ENCODE measurements around the gene CTNNBIP1.
"Not testable (repeated sequence)": the region's sequence is repeated elsewhere in the genome, so short reads cannot be mapped to it uniquely, and the experiment has no call there.

The CTNNBIP1 gene

DNA sequence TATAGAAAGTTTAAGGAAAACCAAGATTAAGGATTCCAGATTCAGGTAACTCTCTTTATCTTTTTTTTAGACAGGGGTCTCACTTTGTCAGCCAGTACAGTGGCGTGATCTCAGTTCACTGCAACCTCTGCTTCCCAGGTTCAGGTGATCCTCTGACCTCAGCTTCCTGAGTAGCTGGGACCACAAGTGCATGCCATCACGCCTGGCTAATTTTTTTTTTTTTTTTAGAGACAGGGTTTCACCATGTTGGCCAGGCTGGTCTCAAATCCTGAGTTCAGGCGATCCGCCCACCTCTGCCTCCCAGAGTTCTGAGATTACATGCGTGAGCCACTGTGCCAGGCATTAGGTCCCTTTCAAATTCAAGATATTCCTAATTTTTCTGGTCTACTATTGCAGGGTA is 17.2 kb upstream of the CTNNBIP1 start:
- TF ChIP-seq, protein P1, sequence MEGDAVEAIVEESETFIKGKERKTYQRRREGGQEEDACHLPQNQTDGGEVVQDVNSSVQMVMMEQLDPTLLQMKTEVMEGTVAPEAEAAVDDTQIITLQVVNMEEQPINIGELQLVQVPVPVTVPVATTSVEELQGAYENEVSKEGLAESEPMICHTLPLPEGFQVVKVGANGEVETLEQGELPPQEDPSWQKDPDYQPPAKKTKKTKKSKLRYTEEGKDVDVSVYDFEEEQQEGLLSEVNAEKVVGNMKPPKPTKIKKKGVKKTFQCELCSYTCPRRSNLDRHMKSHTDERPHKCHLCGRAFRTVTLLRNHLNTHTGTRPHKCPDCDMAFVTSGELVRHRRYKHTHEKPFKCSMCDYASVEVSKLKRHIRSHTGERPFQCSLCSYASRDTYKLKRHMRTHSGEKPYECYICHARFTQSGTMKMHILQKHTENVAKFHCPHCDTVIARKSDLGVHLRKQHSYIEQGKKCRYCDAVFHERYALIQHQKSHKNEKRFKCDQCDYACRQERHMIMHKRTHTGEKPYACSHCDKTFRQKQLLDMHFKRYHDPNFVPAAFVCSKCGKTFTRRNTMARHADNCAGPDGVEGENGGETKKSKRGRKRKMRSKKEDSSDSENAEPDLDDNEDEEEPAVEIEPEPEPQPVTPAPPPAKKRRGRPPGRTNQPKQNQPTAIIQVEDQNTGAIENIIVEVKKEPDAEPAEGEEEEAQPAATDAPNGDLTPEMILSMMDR (IDR thresholded peaks at IDR 0.05; ENCODE audit: low read depth, low read length, missing control alignments), result no peak
- no peak for DNase-seq (ENCODE audit: low read depth)
- H3K4me3 ChIP-seq (ENCODE audit: low read depth, low read length), result no peak overlapping the region

DNA sequence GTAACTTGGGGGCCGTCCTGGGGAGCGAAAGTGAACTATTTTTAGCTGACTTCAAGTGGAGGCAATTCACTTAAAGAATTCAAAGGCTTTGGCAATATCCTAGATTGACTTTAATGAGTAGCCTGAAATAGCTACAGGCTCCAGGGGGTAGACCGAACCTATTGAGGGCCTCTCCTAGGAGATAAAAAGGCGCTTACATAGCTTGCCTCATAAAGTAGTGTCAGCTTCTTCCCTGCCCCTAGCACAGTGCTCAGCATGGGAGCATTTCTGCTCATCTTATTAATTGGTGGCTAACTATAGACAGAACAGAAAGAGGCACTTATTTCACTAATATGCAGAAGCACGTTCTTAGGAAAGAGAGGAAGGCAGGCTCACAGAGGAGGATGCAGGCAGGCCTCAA is 12.3 kb upstream of the CTNNBIP1 start:
- TF ChIP-seq, protein P1 (IDR thresholded peaks at IDR 0.05; ENCODE audit: low read depth, low read length, missing control alignments), result no peak
- DNase-seq (ENCODE audit: low read depth), result no peak

DNA sequence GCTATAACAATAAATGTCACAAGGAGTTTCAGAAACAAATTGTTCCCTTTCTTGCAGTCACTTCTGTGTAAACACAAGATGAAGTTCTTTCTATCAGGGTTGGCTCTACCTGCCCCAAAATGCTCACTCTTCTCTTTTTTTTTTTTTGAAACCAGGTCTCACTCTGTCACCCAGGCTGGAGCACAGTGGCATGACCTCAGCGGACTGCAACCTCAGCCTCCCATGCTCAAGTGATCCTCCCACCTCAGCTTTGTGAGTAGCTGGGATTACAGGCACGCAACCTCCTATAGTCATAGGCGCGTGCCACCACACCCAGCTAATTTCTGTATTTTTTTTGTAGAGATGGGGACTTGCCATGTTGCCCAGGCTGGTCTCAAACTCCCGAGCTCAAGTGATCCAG is 10.5 kb upstream of the CTNNBIP1 start:
- no peak for DNase-seq (ENCODE audit: low read depth)
- TF ChIP-seq, protein P1 (IDR thresholded peaks at IDR 0.05; ENCODE audit: low read depth, low read length, missing control alignments), result no peak
- H3K4me3 ChIP-seq (ENCODE audit: low read depth, low read length), result no peak overlapping the region

More for the DNA sequence above, 12.3 kb upstream of the CTNNBIP1 start:
- H3K4me3 ChIP-seq (ENCODE audit: low read depth, low read length), result no peak overlapping the region

DNA sequence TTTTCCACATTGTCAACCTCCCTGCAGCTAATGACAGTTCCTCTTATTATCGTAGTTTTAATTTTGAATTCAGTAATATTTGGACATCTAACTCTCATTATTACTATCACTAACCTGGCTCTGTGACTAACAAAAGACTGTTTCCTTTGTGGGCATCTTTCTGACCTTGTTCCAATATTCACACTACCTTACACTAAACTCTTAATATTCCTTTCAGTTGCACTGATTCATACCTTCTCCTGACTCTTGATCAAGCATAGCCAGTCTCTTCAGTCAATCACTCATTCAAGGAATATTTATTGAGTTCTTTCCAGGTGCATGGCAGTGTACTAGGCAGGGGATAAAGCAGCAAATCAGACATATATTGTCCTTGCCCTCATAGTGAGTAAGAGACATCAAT is 7.8 kb upstream of the CTNNBIP1 start:
- DNase-seq (ENCODE audit: low read depth), result no peak
- TF ChIP-seq, protein P1 (IDR thresholded peaks at IDR 0.05; ENCODE audit: low read depth, low read length, missing control alignments), result no peak
- H3K4me3 ChIP-seq (ENCODE audit: low read depth, low read length), result no peak overlapping the region

DNA sequence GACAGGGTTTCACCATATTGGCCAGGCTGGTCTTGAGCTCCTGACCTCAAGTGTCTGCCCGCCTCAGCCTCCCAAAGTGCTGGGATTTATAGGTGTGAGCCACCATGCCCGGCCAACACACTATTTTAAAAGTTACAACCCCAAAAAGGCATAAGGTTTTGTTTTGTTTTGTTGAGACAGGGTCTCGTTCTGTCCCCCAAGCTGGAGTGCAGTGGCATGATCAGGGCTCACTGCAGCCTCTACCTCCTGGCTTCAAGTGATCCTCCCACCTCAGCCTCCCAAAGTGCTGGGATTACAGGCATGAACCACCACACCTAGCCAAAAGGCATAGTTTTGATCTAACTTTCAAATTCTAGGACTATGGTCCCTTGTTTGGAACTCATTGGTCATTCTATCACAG is 7.4 kb upstream of the CTNNBIP1 start:
- DNase-seq (ENCODE audit: low read depth); H3K4me3 ChIP-seq (ENCODE audit: low read depth, low read length): not testable (repeated sequence)

DNA sequence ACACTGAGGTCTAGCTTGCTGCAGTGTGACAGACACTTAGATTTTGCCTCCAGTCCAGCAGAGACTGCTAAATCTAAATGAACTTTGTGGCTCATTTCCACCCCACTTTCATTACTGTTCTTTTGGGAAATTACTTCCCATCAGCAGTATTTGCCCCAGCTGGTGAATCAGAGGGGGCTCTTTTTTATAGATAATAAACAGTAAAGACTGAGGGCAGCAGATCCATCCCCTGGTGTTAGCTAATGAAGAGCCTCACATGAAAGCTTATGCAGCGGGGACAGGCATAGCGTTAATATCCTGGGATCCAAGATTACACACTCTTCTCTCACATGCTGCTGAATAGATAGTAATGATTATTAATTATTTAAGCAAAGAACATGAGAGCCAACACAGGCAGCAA is 6.4 kb upstream of the CTNNBIP1 start:
- H3K4me3 ChIP-seq (ENCODE audit: low read depth, low read length), result no peak overlapping the region
- no peak for DNase-seq (ENCODE audit: low read depth)
- TF ChIP-seq, protein P1 (IDR thresholded peaks at IDR 0.05; ENCODE audit: low read depth, low read length, missing control alignments), result no peak

DNA sequence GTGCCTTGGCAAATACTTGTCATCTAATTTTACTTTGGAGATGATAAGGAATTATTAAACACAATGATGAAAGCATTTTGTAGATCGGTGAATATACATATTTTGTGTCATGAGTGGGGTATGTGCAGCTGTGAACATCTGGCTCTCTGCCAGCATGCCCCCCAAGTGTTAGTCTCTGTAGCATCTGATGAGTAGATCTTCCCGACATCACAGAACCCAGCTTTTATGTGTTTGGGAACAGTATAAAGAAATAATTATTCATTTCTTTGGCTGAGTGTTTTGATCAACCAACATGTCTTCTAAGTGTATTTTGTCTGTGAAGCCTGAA is 4.5 kb upstream of the CTNNBIP1 start:
- H3K4me3 ChIP-seq (ENCODE audit: low read depth, low read length), result no peak overlapping the region
- TF ChIP-seq, protein P1 (IDR thresholded peaks at IDR 0.05; ENCODE audit: low read depth, low read length, missing control alignments), result peak; percentile 19
- DNase-seq (ENCODE audit: low read depth), result no peak
